ENCODE data around the gene CD101. TPM values are rescaled to one million over a fixed set of nuclear protein-coding genes. Genes with fewer than 3 reads are reported as not detected.

Gene CD101
- total and polyA plus RNA-seq, 2 experiments from 2014 or later = 0.43 to 0.92 TPM

- DNase-seq (ENCODE audit: low read depth in 1 of 2, low spot score in 1 of 2) = no peak
- H3K36me3 ChIP-seq = no peaks in the 10 kb centered on the region
- no peaks in the 10 kb centered on the region for H3K27me3 ChIP-seq
- TF ChIP-seq CTCF (IDR thresholded peaks at IDR 0.05; ENCODE audit: low read depth, low read length) = no peak
- no peak overlapping the region for H3K27ac ChIP-seq
- no peaks in the 10 kb centered on the region for H3K9me3 ChIP-seq (ENCODE audit: low read depth)
- H3K4me1 ChIP-seq (ENCODE audit: low read depth) = no peaks in the 10 kb centered on the region
- H3K4me3 ChIP-seq = no peak overlapping the region
These were observed 30.7 kb downstream of the CD101 start for GRCh38 chr1:117032266-117032665.

- Histone ChIP-seq H3K4me1 (ENCODE audit: low read depth) (no peaks in the 10 kb centered on the region), H3K4me3 (no peak overlapping the region), H3K27ac (no peak overlapping the region), H3K27me3 (no peaks in the 10 kb centered on the region), H3K36me3 (no peaks in the 10 kb centered on the region), H3K9me3 (ENCODE audit: low read depth) (no peaks in the 10 kb centered on the region)
- no peak for DNase-seq (ENCODE audit: low read depth in 1 of 2, low spot score in 1 of 2)
- no peak for TF ChIP-seq CTCF (IDR thresholded peaks at IDR 0.05; ENCODE audit: low read depth, low read length)
These were observed 31.4 kb downstream of the CD101 start for GRCh38 chr1:117032681-117033539.

- Histone ChIP-seq H3K4me3 (no peak overlapping the region), H3K27ac (no peak overlapping the region), H3K27me3 (no peaks in the 10 kb centered on the region), H3K9me3 (ENCODE audit: low read depth) (no peaks in the 10 kb centered on the region), H3K36me3 (no peaks in the 10 kb centered on the region), H3K4me1 (ENCODE audit: low read depth) (no peaks in the 10 kb centered on the region)
- no peak for TF ChIP-seq CTCF (IDR thresholded peaks at IDR 0.05; ENCODE audit: low read depth, low read length)
- no peak for DNase-seq (ENCODE audit: low read depth in 1 of 2, low spot score in 1 of 2)
These were observed 32.2 kb downstream of the CD101 start for GRCh38 chr1:117033772-117034171.

- Histone ChIP-seq H3K4me3 (no peak overlapping the region), H3K27ac (no peak overlapping the region), H3K4me1 (ENCODE audit: low read depth) (no peaks in the 10 kb centered on the region), H3K36me3 (no peaks in the 10 kb centered on the region), H3K9me3 (ENCODE audit: low read depth) (no peaks in the 10 kb centered on the region), H3K27me3 (no peaks in the 10 kb centered on the region)
- no peak for DNase-seq (ENCODE audit: low read depth in 1 of 2, low spot score in 1 of 2)
- no peak for TF ChIP-seq CTCF (IDR thresholded peaks at IDR 0.05; ENCODE audit: low read depth, low read length)
These were observed 33.3 kb downstream of the CD101 start for GRCh38 chr1:117034791-117035290.

- Histone ChIP-seq H3K4me1 (ENCODE audit: low read depth) (no peaks in the 10 kb centered on the region), H3K27me3 (no peaks in the 10 kb centered on the region), H3K9me3 (ENCODE audit: low read depth) (no peaks in the 10 kb centered on the region), H3K27ac (no peak overlapping the region), H3K36me3 (no peaks in the 10 kb centered on the region), H3K4me3 (no peak overlapping the region)
- no peak for TF ChIP-seq CTCF (IDR thresholded peaks at IDR 0.05; ENCODE audit: low read depth, low read length)
- DNase-seq (ENCODE audit: low read depth in 1 of 2, low spot score in 1 of 2) = no peak
These were observed 34.5 kb downstream of the CD101 start for GRCh38 chr1:117036018-117036461.
